DMS53 treated with DMSO at 0.1 percent for 48 hours (cell line): ENCODE results near the gene UBE2G2.
"Not testable (repeated sequence)": the region's sequence is repeated elsewhere in the genome, so short reads cannot be mapped to it uniquely, and the experiment has no call there.

Source experiments
- DNase-seq: peaks from one replicate; lab custom pipeline; 2025; ENCODE audit not compliant: unreplicated experiment; lab: John Stamatoyannopoulos, UW

UBE2G2 gene

DNA sequence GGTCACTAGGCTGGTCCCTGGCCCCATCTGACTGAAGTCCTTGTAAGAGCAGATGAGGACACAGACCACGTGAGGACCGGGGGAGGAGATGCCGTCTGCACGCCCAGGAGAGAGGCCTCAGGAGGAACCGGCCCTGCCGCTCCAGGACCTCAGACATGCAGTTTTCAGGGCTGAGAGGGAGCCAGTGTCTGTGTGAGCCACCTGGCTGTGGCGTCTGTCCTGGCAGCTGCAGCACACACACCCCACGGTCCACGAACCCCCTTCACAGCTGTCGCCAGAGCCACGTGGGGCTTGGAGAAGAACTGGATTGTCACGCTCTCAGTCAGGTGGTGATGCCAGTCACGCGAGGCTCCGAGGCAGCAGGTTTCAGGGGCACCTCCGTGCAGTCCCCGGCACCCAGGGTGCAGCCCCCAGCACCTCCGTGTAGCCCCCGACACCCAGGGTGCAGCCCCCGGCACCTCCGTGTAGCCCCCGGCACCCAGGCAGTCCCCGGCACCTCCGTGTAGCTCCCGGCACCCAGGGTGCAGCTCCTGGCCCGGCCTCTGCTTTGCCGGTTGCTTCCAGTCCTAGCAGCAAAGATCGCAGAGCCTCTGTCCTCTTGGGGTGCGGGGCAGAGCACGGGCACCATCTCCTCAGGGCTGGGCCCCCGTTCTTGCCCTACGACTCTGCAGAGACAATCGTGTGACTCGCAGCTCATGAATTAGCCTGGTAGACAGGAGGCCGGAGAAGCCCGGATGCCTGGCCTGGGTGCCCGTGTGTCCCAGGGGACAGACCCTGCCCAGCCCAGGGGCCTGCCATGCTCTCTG is 35.2 kb upstream of the UBE2G2 start:
- peak; percentile 23 for DNase-seq

- no peak for DNase-seq
These were observed 34.7 kb upstream of the UBE2G2 start for GRCh38 chr21:44836349-44836665.

- no peak for DNase-seq
These were observed 34.0 kb upstream of the UBE2G2 start for GRCh38 chr21:44835647-44835973.

GRCh38 chr21:44834951-44835646 is 33.5 kb upstream of the UBE2G2 start:
- DNase-seq: no peak

DNA sequence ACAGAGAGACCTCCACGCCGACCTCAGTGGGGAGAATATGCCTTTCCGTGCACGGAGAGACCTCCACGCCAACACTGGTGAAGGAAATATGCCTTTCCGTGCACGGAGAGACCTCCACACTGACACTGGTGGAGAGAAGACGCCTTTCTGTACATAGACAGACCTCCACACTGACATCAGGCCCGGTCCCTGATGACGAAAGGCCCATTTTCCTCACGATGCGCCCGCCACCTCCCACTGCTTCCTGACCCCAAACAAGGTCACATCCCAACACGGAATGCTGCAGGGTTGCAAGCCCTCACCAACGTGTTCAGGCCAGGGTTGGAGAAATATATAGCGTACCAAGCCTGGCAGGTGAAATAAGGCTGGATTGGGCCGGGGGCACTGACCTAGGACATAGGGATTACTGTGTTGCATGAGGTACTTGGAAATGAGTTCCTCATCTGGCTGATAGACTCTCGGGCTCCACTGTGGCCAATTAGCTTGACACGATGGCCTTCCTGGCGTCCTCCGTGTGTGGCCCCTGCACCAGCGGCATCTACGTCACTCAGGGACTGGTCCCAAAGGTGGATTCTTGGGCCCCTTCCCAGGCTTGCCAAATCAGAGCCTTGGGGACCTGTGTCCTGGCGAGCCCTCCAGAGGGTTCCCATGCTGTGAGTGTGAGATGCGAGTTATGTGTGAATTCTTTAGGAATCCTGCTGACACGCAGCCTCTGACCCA is 32.8 kb upstream of the UBE2G2 start:
- no peak for DNase-seq

- no peak for DNase-seq
These were observed 32.0 kb upstream of the UBE2G2 start for GRCh38 chr21:44833663-44834062.

- not testable (repeated sequence) for DNase-seq
These were observed 31.1 kb upstream of the UBE2G2 start for GRCh38 chr21:44832516-44833255.

DNA sequence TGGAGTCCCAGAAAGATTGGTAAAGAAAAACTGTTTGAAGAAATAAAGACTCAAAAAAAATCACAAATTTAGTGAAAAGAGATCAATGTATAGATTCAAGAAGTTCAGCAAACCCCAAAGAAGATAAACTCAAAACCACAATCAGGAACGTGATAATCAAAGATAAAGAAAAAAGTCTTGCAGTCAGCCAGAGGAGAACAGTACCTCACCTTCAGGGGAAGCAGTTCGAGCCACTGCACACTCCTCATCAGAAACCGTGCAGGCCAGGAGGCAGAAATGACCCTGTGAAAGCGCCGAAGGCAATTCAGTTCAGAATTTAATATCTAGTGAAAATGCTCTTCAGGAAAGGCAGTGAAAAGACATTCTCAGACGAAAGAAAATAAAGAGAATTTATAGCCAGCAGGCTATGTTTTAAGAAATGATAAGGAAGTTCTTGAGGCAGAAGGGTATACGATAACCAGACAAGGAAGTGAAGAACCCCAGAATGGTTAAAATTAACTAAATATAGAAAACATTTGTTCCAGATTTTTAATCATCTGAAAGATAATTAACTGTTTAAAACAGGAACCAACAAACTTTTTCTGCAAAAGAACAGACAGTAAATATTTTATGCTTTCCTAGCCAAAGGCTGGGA is 29.7 kb upstream of the UBE2G2 start:
- no peak for DNase-seq

DNA sequence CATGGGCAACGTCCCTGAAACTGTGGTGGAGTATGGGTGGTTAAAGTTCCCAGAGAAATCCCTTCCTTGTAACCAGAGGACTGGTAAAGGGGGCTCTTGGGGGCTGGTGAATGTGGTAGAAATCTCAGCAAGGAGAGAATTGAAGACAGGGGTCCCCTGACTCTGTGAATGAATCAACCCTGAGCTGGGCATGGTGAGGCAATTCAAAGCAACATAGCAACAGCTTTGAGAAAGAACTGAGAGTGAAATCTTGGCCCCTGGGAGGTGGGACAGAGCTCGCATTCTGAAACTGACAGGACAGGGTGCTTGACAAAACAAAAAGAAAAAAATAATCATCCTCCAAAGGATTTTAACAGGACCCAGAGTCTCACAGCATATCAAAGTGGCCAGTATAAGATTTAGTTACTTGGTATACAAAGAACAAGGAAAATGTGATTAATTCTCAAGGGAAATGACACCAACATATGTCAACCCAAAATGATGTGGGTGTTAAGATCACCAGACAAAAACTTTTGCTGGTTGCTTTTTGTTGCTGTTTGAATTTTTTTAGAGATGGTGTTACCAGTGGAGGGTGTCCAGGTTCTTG is 28.0 kb upstream of the UBE2G2 start:
- no peak for DNase-seq

DNA sequence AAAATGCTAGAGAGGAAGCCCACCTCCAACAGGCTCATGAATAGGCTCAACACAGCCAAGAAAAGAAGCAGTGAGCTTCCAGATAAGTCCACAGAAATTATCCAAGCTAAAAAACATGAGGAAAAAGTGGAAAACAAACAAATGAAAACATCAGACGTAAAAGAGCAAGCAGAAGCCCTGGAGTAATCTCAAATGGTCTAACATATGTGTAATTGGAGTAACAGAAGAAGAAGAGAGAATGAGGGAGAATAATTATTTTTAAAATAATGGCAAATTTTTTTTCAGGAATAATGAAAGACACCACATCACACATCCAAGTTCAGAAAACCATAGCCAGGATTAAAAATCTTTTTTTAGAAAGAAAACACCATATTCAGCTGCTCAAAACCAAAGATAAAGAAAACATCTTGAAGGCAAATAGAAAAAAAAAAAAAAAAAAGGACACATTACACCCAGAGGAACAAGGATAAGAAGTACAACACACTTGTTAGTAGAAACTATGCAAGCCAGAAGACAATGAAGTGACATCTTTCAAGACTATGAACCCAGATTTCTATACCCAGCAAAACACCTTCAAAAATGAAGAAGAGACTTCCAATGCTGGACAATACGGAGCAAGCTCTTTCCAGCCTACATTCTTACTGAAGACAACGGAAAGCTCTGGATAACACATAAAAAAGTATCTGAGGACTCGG is 26.9 kb upstream of the UBE2G2 start:
- DNase-seq: no peak

GRCh38 chr21:44823179-44823660 is 21.6 kb upstream of the UBE2G2 start:
- DNase-seq: no peak

DNA sequence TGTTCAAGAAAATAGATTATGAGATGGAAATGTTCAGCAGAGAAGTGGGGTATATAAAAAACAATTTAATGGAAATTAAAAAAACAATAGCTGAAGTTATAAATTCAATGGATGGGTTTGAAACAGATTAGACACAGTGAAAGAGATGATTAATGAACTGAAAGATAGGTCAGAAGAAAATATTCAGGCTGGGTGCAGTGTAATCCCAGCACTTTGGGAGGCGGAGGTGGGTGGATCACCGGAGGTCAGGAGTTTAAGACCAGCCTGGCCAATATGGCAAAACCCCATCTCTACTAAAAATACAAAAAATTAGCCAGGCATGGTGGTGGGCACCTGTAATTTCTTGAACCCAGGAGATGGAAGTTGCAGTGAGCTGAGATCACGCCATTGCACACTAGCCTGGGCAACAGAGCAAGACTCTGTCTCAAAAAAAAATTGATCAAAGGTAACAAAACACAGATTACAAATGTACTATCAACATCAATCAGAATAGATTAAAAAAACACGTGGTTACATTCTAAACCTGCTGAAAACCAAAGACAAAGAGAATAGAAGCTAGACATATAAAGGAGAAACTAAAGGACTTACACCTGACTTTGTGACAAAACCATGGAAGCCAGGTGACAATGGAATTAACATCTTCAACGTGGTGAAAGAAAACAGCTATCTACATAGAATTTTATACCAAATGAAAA is 21.0 kb upstream of the UBE2G2 start:
- no peak for DNase-seq

GRCh38 chr21:44820851-44821250 is 19.2 kb upstream of the UBE2G2 start:
- no peak for DNase-seq

- no peak for DNase-seq
These were observed 17.9 kb upstream of the UBE2G2 start for GRCh38 chr21:44819283-44820243.

- DNase-seq: no peak
These were observed 17.0 kb upstream of the UBE2G2 start for GRCh38 chr21:44818640-44819011.

DNA sequence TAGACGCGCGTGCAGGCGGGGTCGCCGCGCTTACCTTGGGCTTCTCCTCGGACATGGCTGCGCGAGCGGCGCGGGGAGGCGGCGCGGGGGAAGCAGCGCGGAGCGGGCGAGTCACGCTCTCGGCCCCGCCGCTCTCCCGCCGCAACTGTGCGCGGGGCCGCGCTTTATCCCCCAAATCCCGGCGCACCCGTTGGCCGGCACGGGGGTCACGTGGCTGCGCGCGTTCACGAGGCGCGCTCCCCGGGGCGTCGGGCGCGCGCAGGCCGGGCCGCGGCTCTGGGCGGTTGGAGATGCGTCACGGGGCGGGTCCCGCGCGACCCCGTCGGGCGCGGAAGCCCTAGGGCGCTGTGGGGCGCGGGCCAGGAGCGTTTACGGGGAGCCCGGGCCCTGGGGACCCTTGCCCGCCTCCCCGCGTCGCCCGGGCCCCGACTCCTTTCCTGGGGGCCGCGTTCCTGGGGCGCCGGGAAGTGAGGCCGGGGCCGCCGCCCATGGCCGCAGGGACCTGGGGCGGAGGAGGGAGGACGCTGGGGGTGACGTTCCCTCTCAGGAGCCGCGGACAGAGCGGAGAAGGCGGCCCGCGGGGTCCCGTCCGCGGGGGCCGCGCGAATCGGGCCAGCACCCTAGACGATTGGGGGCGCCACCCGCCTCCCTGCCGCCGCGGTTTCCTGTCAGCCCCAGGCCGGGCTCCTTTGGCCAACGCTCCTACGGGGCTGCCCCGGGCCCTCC is 16.5 kb upstream of the UBE2G2 start, which contains the start of gene SUMO3:
Gene SUMO3 (minus strand): TSS at position 149 of the 726 bp plus-strand sequence. CDS start 94 bp downstream, at position 55.
- peak; percentile 21 for DNase-seq

GRCh38 chr21:44817506-44817880 is 15.9 kb upstream of the UBE2G2 start:
- DNase-seq: peak; percentile 26
